ENCODE data around the gene FBH1. TPM values are rescaled to one million over a fixed set of nuclear protein-coding genes. Genes with fewer than 3 reads are reported as not detected.
"Not testable (repeated sequence)": the region's sequence is repeated elsewhere in the genome, so short reads cannot be mapped to it uniquely, and the experiment has no call there.

The FBH1 gene
- total RNA-seq, 1 donor from 2014 or later: 87.4 TPM

GRCh38 chr10:5905854-5906507, 15.9 kb downstream of the FBH1 start:
- no peaks in the 10 kb centered on the region for H3K9me3 Mint-ChIP-seq (ENCODE audit: low read depth)
- H3K27ac Mint-ChIP-seq: no peak overlapping the region
- peaks cover 26% of the 10 kb centered on the region for H3K36me3 Mint-ChIP-seq (ENCODE audit: insufficient read depth)
- no peaks in the 10 kb centered on the region for H3K27me3 Mint-ChIP-seq
- TF ChIP-seq CTCF (IDR thresholded peaks at IDR 0.05; ENCODE audit: unreplicated experiment): no peak
- peaks cover 2% of the 10 kb centered on the region for H3K4me1 Mint-ChIP-seq (ENCODE audit: low read depth)
- DNase-seq (ENCODE audit: low spot score, unreplicated experiment): no peak
- no peak overlapping the region for H3K4me3 Mint-ChIP-seq (ENCODE audit: low read depth)

- Mint-ChIP-seq H3K4me1 (ENCODE audit: low read depth) (peaks cover 2% of the 10 kb centered on the region), H3K27ac (peak overlapping the region; percentile 3), H3K36me3 (ENCODE audit: insufficient read depth) (peaks cover 28% of the 10 kb centered on the region)
Measured at GRCh38 chr10:5906651-5907050, 16.6 kb downstream of the FBH1 start.

GRCh38 chr10:5908676-5909075, 18.6 kb downstream of the FBH1 start:
- H3K9me3 Mint-ChIP-seq (ENCODE audit: low read depth); H3K4me1 Mint-ChIP-seq (ENCODE audit: low read depth); H3K4me3 Mint-ChIP-seq (ENCODE audit: low read depth); DNase-seq (ENCODE audit: low spot score, unreplicated experiment); H3K27me3 Mint-ChIP-seq: not testable (repeated sequence)
- peak overlapping the region; percentile 76 for H3K27ac Mint-ChIP-seq
- peaks cover 33% of the 10 kb centered on the region for H3K36me3 Mint-ChIP-seq (ENCODE audit: insufficient read depth)

More at GRCh38 chr10:5906651-5907050, 16.6 kb downstream of the FBH1 start:
- no peak for DNase-seq (ENCODE audit: low spot score, unreplicated experiment)
- H3K4me3 Mint-ChIP-seq (ENCODE audit: low read depth): no peak overlapping the region
- no peak for TF ChIP-seq CTCF (IDR thresholded peaks at IDR 0.05; ENCODE audit: unreplicated experiment)
- H3K9me3 Mint-ChIP-seq (ENCODE audit: low read depth): no peaks in the 10 kb centered on the region
- H3K27me3 Mint-ChIP-seq: no peaks in the 10 kb centered on the region

GRCh38 chr10:5910323-5911100, 20.5 kb downstream of the FBH1 start:
- H3K36me3 Mint-ChIP-seq (ENCODE audit: insufficient read depth): peaks cover 39% of the 10 kb centered on the region
- DNase-seq (ENCODE audit: low spot score, unreplicated experiment): no peak
- no peak overlapping the region for H3K4me3 Mint-ChIP-seq (ENCODE audit: low read depth)
- no peak overlapping the region for H3K27ac Mint-ChIP-seq
- no peak for TF ChIP-seq CTCF (IDR thresholded peaks at IDR 0.05; ENCODE audit: unreplicated experiment)
- no peaks in the 10 kb centered on the region for H3K9me3 Mint-ChIP-seq (ENCODE audit: low read depth)
- H3K27me3 Mint-ChIP-seq: no peaks in the 10 kb centered on the region
- H3K4me1 Mint-ChIP-seq (ENCODE audit: low read depth): peaks cover 2% of the 10 kb centered on the region

GRCh38 chr10:5911670-5912069, 21.6 kb downstream of the FBH1 start:
- Mint-ChIP-seq H3K27ac (no peak overlapping the region), H3K4me3 (ENCODE audit: low read depth) (no peak overlapping the region), H3K9me3 (ENCODE audit: low read depth) (no peaks in the 10 kb centered on the region), H3K36me3 (ENCODE audit: insufficient read depth) (peaks cover 41% of the 10 kb centered on the region), H3K27me3 (no peaks in the 10 kb centered on the region), H3K4me1 (ENCODE audit: low read depth) (peaks cover 2% of the 10 kb centered on the region)
- no peak for TF ChIP-seq CTCF (IDR thresholded peaks at IDR 0.05; ENCODE audit: unreplicated experiment)
- no peak for DNase-seq (ENCODE audit: low spot score, unreplicated experiment)

Data from progenitor cell of endocrine pancreas (in vitro differentiated cells).